ENCODE results near the gene NRIP1. TPM values are rescaled to one million over a fixed set of nuclear protein-coding genes. Genes with fewer than 3 reads are reported as not detected.

The NRIP1 gene
- total and polyA plus RNA-seq, 10 donors: 5.2 to 67.8 (median 51.8) TPM

- DNase-seq: no peak
- Histone ChIP-seq H3K4me3 (no peak overlapping the region), H3K36me3 (peaks cover 0 to 16% (median 2%) of the 10 kb centered on the region in 6 donors), H3K27ac (no peak overlapping the region), H3K27me3 (replicated peaks in 1 of 7) (no peaks in the 10 kb centered on the region), H3K4me1 (peaks cover 0 to 23% (median 6%) of the 10 kb centered on the region in 6 donors), H3K9me3 (no peaks in the 10 kb centered on the region)
- 67 to 76% (median 75%) methylated on average over 2 of the region's 2 CpGs for WGBS, 5 donors
- intact Hi-C loops (cut with DNase I; ENCODE audit: low total_unique reads): no loop called here
- TF ChIP-seq POLR2AphosphoS5 (IDR thresholded peaks at IDR 0.05) (no peak), POLR2A (IDR thresholded peaks at IDR 0.05) (no peak), CTCF (IDR thresholded peaks at IDR 0.05 in 8 of 11, conservative IDR thresholded peaks at IDR 0.05 in 3 of 11) (no peak)
Measured at GRCh38 chr21:15011967-15012366, 52.8 kb downstream of the NRIP1 start.

GRCh38 chr21:15010645-15011044 lies 54.2 kb downstream of the NRIP1 start:
- Histone ChIP-seq H3K9me3 (no peaks in the 10 kb centered on the region), H3K27me3 (replicated peaks in 1 of 7) (no peaks in the 10 kb centered on the region), H3K27ac (peak overlapping the region in 1 of 8 donors; percentile 7), H3K4me3 (no peak overlapping the region), H3K4me1 (peaks cover 6 to 27% (median 19%) of the 10 kb centered on the region in 6 donors), H3K36me3 (peaks cover 0 to 16% (median 2%) of the 10 kb centered on the region in 6 donors)
- intact Hi-C loops (cut with DNase I; ENCODE audit: low total_unique reads): no loop called here
- TF ChIP-seq CTCF (IDR thresholded peaks at IDR 0.05 in 8 of 11, conservative IDR thresholded peaks at IDR 0.05 in 3 of 11) (no peak), POLR2AphosphoS5 (IDR thresholded peaks at IDR 0.05) (no peak), POLR2A (IDR thresholded peaks at IDR 0.05) (no peak)
- 61 to 85% (median 70%) methylated on average over 4 of the region's 4 CpGs for WGBS, 5 donors
- no peak for DNase-seq

GRCh38 chr21:15009837-15010363 lies 54.9 kb downstream of the NRIP1 start:
- TF ChIP-seq POLR2A (IDR thresholded peaks at IDR 0.05): no peak
- TF ChIP-seq POLR2AphosphoS5 (IDR thresholded peaks at IDR 0.05): no peak
- no peak for TF ChIP-seq CTCF (IDR thresholded peaks at IDR 0.05 in 8 of 11, conservative IDR thresholded peaks at IDR 0.05 in 3 of 11)
- H3K4me1 ChIP-seq: peaks cover 6 to 35% (median 23%) of the 10 kb centered on the region in 6 donors
- no peaks in the 10 kb centered on the region for H3K9me3 ChIP-seq
- intact Hi-C loops (cut with DNase I; ENCODE audit: low total_unique reads): no loop called here
- no peaks in the 10 kb centered on the region for H3K27me3 ChIP-seq (replicated peaks in 1 of 7)
- no peak for DNase-seq
- H3K4me3 ChIP-seq: no peak overlapping the region
- H3K27ac ChIP-seq: no peak overlapping the region
- peaks cover 0 to 16% (median 2%) of the 10 kb centered on the region in 6 donors for H3K36me3 ChIP-seq
- 73 to 84% (median 79%) methylated on average over 3 of the region's 3 CpGs for WGBS, 5 donors

GRCh38 chr21:15007716-15008296 lies 57.0 kb downstream of the NRIP1 start:
- peaks cover 0 to 9% (median 2%) of the 10 kb centered on the region in 6 donors for H3K36me3 ChIP-seq
- H3K4me1 ChIP-seq: peaks cover 12 to 56% (median 38%) of the 10 kb centered on the region in 6 donors
- no peak for DNase-seq
- 93 to 97% (median 96%) methylated on average over 11 of the region's 11 CpGs for WGBS, 5 donors
- TF ChIP-seq POLR2AphosphoS5 (IDR thresholded peaks at IDR 0.05): no peak
- no peak for TF ChIP-seq CTCF (IDR thresholded peaks at IDR 0.05 in 8 of 11, conservative IDR thresholded peaks at IDR 0.05 in 3 of 11)
- TF ChIP-seq POLR2A (IDR thresholded peaks at IDR 0.05): no peak
- H3K9me3 ChIP-seq: no peaks in the 10 kb centered on the region
- no peaks in the 10 kb centered on the region for H3K27me3 ChIP-seq (replicated peaks in 1 of 7)
- no peak overlapping the region for H3K4me3 ChIP-seq
- H3K27ac ChIP-seq: peak overlapping the region in 5 of 8 donors; percentile 37 to 66 (median 55)
- intact Hi-C loops (cut with DNase I; ENCODE audit: low total_unique reads): no loop called here

Data from spleen (tissue), 11 donors.